HepG2 (cell line): ENCODE data around the gene NUP93. TPM values are rescaled to one million over a fixed set of nuclear protein-coding genes. Genes with fewer than 3 reads are reported as not detected.
A peak's percentile ranks its signal among the peaks of the same experiment; 100 is the strongest.

Experiments used
- ATF1 ChIP-seq: IDR thresholded peaks from 2 replicates; pipeline ENCODE4 v1.6.1; 2016; ENCODE audit warnings: mild to moderate bottlenecking, control low read depth
- BCL6 ChIP-seq: IDR thresholded peaks from 2 replicates; pipeline ENCODE4 v1.6.1; 2016; ENCODE audit warnings: missing genetic modification reagents, missing compliant biosample characterization
- CAMTA2 ChIP-seq: sonication (generic); formaldehyde crosslinking; IDR thresholded peaks from 2 replicates; pipeline ENCODE4 v1.4.0; 2020; ENCODE audit warnings: mild to moderate bottlenecking, missing genetic modification reagents, borderline replicate concordance
- CREBL2 ChIP-seq: sonication (generic); formaldehyde crosslinking; IDR thresholded peaks from 2 replicates; pipeline ENCODE4 v1.8.1; 2023; ENCODE audit warnings: missing genetic modification reagents, mild to moderate bottlenecking, borderline replicate concordance
- ETV6 ChIP-seq: sonication (generic); formaldehyde crosslinking; conservative IDR thresholded peaks from 2 replicates; pipeline ENCODE4 v1.4.0; 2020; ENCODE audit warnings: missing genetic modification reagents
- EZH2 ChIP-seq: conservative IDR thresholded peaks from 2 replicates; pipeline ENCODE4 v1.6.1; 2012; ENCODE audit warnings: mild to moderate bottlenecking, low read depth, low read length, moderate library complexity
- FOXO1 ChIP-seq: sonication (generic); formaldehyde crosslinking; IDR thresholded peaks from 2 replicates; pipeline ENCODE4 v1.4.0; 2020; ENCODE audit warnings: missing genetic modification reagents
- KLF12 ChIP-seq: sonication (generic); formaldehyde crosslinking; IDR thresholded peaks from 2 replicates; pipeline ENCODE4 v1.4.0; 2020; ENCODE audit warnings: missing genetic modification reagents, borderline replicate concordance
- MAZ ChIP-seq, 2 experiments: sonication (generic) in 1 of 2; formaldehyde crosslinking in 1 of 2; IDR thresholded peaks; 2 replicates each; pipeline versions ENCODE4 v1.5.0 to v1.6.1; 2012 to 2020; ENCODE audit warnings: low read depth in 2 of 2, mild to moderate bottlenecking in 2 of 2, borderline replicate concordance in 1 of 2, improper control_type of control experiment in 1 of 2, low read length in 1 of 2, missing genetic modification reagents in 1 of 2, moderate library complexity in 1 of 2
- PBX3 ChIP-seq: sonication (generic); formaldehyde crosslinking; IDR thresholded peaks from 2 replicates; pipeline ENCODE4 v1.8.1; 2023; ENCODE audit warnings: missing genetic modification reagents, inconsistent platforms, borderline replicate concordance
- POGZ ChIP-seq: sonication (generic); formaldehyde crosslinking; IDR thresholded peaks from 2 replicates; pipeline ENCODE4 v1.4.0; 2020; ENCODE audit warnings: mild to moderate bottlenecking, missing genetic modification reagents
- PRPF4 ChIP-seq: fragments of 200-400 bp; formaldehyde crosslinking; IDR thresholded peaks from 2 replicates; pipeline ENCODE4 v1.6.1; 2016; ENCODE audit warnings: low read length, low read depth; ENCODE audit not compliant: poor library complexity, severe bottlenecking
- RBAK ChIP-seq: sonication (generic); formaldehyde crosslinking; IDR thresholded peaks from 2 replicates; pipeline ENCODE4 v1.5.1; 2020; ENCODE audit warnings: mild to moderate bottlenecking, missing genetic modification reagents
- RNF2 ChIP-seq: fragments of 450-650 bp; conservative IDR thresholded peaks from 2 replicates; pipeline ENCODE4 v1.6.1; 2016; ENCODE audit warnings: low read depth
- TOE1 ChIP-seq: sonication (generic); formaldehyde crosslinking; IDR thresholded peaks from 2 replicates; pipeline ENCODE4 v1.4.0; 2020; ENCODE audit warnings: mild to moderate bottlenecking, missing genetic modification reagents
- ZMYM2 ChIP-seq: sonication (generic); formaldehyde crosslinking; IDR thresholded peaks from 2 replicates; pipeline ENCODE4 v1.8.0; 2022; ENCODE audit warnings: mild to moderate bottlenecking, missing genetic modification reagents
- ZNF18 ChIP-seq: sonication (generic); formaldehyde crosslinking; IDR thresholded peaks from 2 replicates; pipeline ENCODE4 v1.8.0; 2022; ENCODE audit warnings: mild to moderate bottlenecking, missing genetic modification reagents; ENCODE audit not compliant: insufficient replicate concordance
- ZNF569 ChIP-seq: sonication (generic); formaldehyde crosslinking; IDR thresholded peaks from 2 replicates; pipeline ENCODE4 v1.5.0; 2020; ENCODE audit warnings: mild to moderate bottlenecking, missing genetic modification reagents, moderate library complexity, borderline replicate concordance
- ZNF619 ChIP-seq: sonication (generic); formaldehyde crosslinking; IDR thresholded peaks from 2 replicates; pipeline ENCODE4 v1.4.0; 2020; ENCODE audit warnings: mild to moderate bottlenecking, missing genetic modification reagents
- ZNF629 ChIP-seq: sonication (generic); formaldehyde crosslinking; conservative IDR thresholded peaks from 2 replicates; pipeline ENCODE4 v1.5.0; 2020; ENCODE audit warnings: missing genetic modification reagents
- ZNF678 ChIP-seq: sonication (generic); formaldehyde crosslinking; IDR thresholded peaks from 2 replicates; pipeline ENCODE4 v1.4.0; 2020; ENCODE audit warnings: mild to moderate bottlenecking, missing genetic modification reagents
- ZNF747 ChIP-seq: sonication (generic); formaldehyde crosslinking; IDR thresholded peaks from 2 replicates; pipeline ENCODE4 v1.8.1; 2023; ENCODE audit warnings: missing genetic modification reagents, mild to moderate bottlenecking, borderline replicate concordance
- ZNF839 ChIP-seq: sonication (generic); formaldehyde crosslinking; IDR thresholded peaks from 2 replicates; pipeline ENCODE4 v1.4.0; 2020; ENCODE audit warnings: missing genetic modification reagents, mild to moderate bottlenecking, borderline replicate concordance
- ZSCAN25 ChIP-seq: sonication (generic); formaldehyde crosslinking; IDR thresholded peaks from 2 replicates; pipeline ENCODE4 v1.8.0; 2022; ENCODE audit warnings: mild to moderate bottlenecking, missing genetic modification reagents
- polyA plus RNA-seq, 8 experiments: library from polyadenylated mRNA; depleted of rRNA in 3 of 8; stranded (reverse) in 7 of 8; unstranded in 1 of 8; fragments of >200 nt; fragmentation: Illumina TruSeq in 4 of 8; extraction: Trizol in 4 of 8; gene quantifications; 2 replicates each; pipeline versions ENCODE4 v1.2.1 to v1.2.3, GENCODE V29; 2011 to 2016; ENCODE audit warnings: low read depth in 4 of 8, missing spikeins in 1 of 8, mixed read lengths in 1 of 8; ENCODE audit not compliant: insufficient read depth in 1 of 8
- total RNA-seq, 5 experiments: library from RNA; depleted of rRNA; stranded (reverse); fragments of >200 nt; fragmentation: Illumina TruSeq; extraction: Trizol; gene quantifications; 2 replicates each; pipeline ENCODE4 v1.2.3, GENCODE V29; 2016; ENCODE audit warnings: low read depth in 1 of 5
- TF ChIP-seq, protein P1 (sequence below): sonication (generic); formaldehyde crosslinking; IDR thresholded peaks from 2 replicates; pipeline ENCODE4 v1.8.0; 2022; ENCODE audit warnings: mild to moderate bottlenecking, missing genetic modification reagents, borderline replicate concordance

The NUP93 gene
- total and polyA plus RNA-seq, 2 of the 13 experiments (the other 11 are each of a cell fraction or from before 2014, with no cell fraction given) = 58.5 to 140 TPM

- no peak for TF ChIP-seq ZNF18 (CRISPR knock-in tag)
- no peak for TF ChIP-seq ZNF839 (CRISPR knock-in tag)
- no peak for TF ChIP-seq TOE1
- peak; percentile 77 for TF ChIP-seq BCL6 (CRISPR knock-in tag)
- TF ChIP-seq ZNF747 (CRISPR knock-in tag) = no peak; the same call in 1 of the 2 replicates
- TF ChIP-seq CREBL2 (CRISPR knock-in tag) = no peak
- no peak; the same call in 1 of the 2 replicates for TF ChIP-seq ATF1 (CRISPR knock-in tag)
- no peak for TF ChIP-seq ZNF569 (CRISPR knock-in tag)
- TF ChIP-seq ZNF678 = no peak
- TF ChIP-seq ZNF619 (CRISPR knock-in tag) = no peak
- 0 out of 2 replicates have a peak, but pooled peaks have one; percentile 49 for TF ChIP-seq ETV6 (CRISPR knock-in tag)
- TF ChIP-seq PBX3 = no peak
- TF ChIP-seq FOXO1 (CRISPR knock-in tag) = peak; percentile 53; the same call in 1 of the 2 replicates
- TF ChIP-seq, protein P1, sequence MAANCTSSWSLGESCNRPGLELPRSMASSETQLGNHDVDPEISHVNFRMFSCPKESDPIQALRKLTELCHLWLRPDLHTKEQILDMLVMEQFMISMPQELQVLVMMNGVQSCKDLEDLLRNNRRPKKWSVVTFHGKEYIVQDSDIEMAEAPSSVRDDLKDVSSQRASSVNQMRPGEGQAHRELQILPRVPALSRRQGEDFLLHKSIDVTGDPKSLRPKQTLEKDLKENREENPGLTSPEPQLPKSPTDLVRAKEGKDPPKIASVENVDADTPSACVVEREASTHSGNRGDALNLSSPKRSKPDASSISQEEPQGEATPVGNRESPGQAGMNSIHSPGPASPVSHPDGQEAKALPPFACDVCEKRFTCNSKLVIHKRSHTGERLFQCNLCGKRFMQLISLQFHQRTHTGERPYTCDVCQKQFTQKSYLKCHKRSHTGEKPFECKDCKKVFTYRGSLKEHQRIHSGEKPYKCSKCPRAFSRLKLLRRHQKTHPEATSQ (CRISPR knock-in tag) = no peak; the same call in 1 of the 2 replicates
- TF ChIP-seq RBAK (CRISPR knock-in tag) = no peak
- no peak for TF ChIP-seq PRPF4
- TF ChIP-seq KLF12 (CRISPR knock-in tag) = 0 out of 2 replicates have a peak, but pooled peaks have one; percentile 49
- TF ChIP-seq RNF2 = no peak
- no peak for TF ChIP-seq CAMTA2
- TF ChIP-seq ZNF629 = no peak
- no peak; the same call in 1 of the 2 replicates for TF ChIP-seq POGZ (CRISPR knock-in tag)
- TF ChIP-seq EZH2 = no peak
- no peak; the same call in 1 of the 2 replicates for TF ChIP-seq ZSCAN25 (CRISPR knock-in tag)
- no peak for TF ChIP-seq ZMYM2 (CRISPR knock-in tag)
- TF ChIP-seq MAZ (IDR thresholded peaks at IDR 0.05; ENCODE audit: borderline replicate concordance, low read depth, low read length) = no peak
- no peak for TF ChIP-seq MAZ (CRISPR knock-in tag; IDR thresholded peaks at IDR 0.05; ENCODE audit: low read depth)
Observed at GRCh38 chr16:56849690-56850680, 120.1 kb downstream of the NUP93 start (continued).
